IMR-90 (cell line): Measurements from ENCODE around the gene CTXN3. TPM values are rescaled to one million over a fixed set of nuclear protein-coding genes. Genes with fewer than 3 reads are reported as not detected.

ENCODE experiments used
- ATAC-seq: fragments of 200-7000 bp; cut with Tn5 transposase; 2 replicates; pipeline ENCODE4 v1.9.1; 2020; ENCODE audit warnings: low read depth, mild to moderate bottlenecking, moderate library complexity
- BruUV-seq: library from RNA; stranded (reverse); fragments of 400-500 nt; replicated peaks from 2 replicates; lab custom pipeline; 2021; lab: Mats Ljungman, UMichigan
- CTCF ChIA-PET: fragments of 300-600 bp; formaldehyde crosslinking; extraction: SDS; loops from one replicate; lab custom pipeline; 2021; ENCODE audit warnings: antibody characterized with exemption; lab: Yijun Ruan, JAX
- POLR2A ChIA-PET: fragments of 300-600 bp; sonication (Branson Sonifier 250); formaldehyde crosslinking; loops from one replicate; lab custom pipeline; 2022; ENCODE audit warnings: antibody characterized with exemption; ENCODE audit not compliant: unreplicated experiment; lab: Charles Lee
- DNase-seq: peaks from one replicate; pipeline ENCODE4 v3.0.0; 2013
- H2AFZ ChIP-seq: replicated peaks from 2 replicates; pipeline ENCODE3; 2013; ENCODE audit warnings: low read length, mild to moderate bottlenecking; ENCODE audit not compliant: poor library complexity
- H2AK5ac ChIP-seq: 2 replicates; pipeline ENCODE4 v1.6.1; 2013; ENCODE audit warnings: low read depth, low read length, inconsistent platforms
- H2AK9ac ChIP-seq: replicated peaks from 2 replicates; pipeline ENCODE3; 2013; ENCODE audit warnings: mild to moderate bottlenecking, low read depth, low read length, moderate library complexity; ENCODE audit not compliant: poor library complexity
- H2BK120ac ChIP-seq: 2 replicates; pipeline ENCODE4 v1.6.1; 2013; ENCODE audit warnings: low read depth, low read length, inconsistent platforms
- H2BK15ac ChIP-seq: 3 replicates; pipeline ENCODE4 v1.6.1; 2013; ENCODE audit warnings: low read depth, low read length, inconsistent platforms
- H2BK20ac ChIP-seq: 2 replicates; pipeline ENCODE4 v1.6.1; 2013; ENCODE audit warnings: low read depth, mild to moderate bottlenecking, inconsistent platforms, low read length, moderate library complexity
- H2BK5ac ChIP-seq: 2 replicates; pipeline ENCODE4 v1.6.1; 2013; ENCODE audit warnings: mild to moderate bottlenecking, low read depth, low read length, inconsistent platforms; ENCODE audit not compliant: poor library complexity, severe bottlenecking
- H3K14ac ChIP-seq: replicated peaks from 2 replicates; pipeline ENCODE4 v1.6.1; 2013; ENCODE audit warnings: low read depth, low read length, inconsistent platforms
- H3K18ac ChIP-seq: 2 replicates; pipeline ENCODE4 v1.6.1; 2013; ENCODE audit warnings: low read depth, low read length, control low read depth
- H3K23ac ChIP-seq: 2 replicates; pipeline ENCODE4 v1.6.1; 2013; ENCODE audit warnings: low read depth, low read length, inconsistent platforms
- H3K27ac ChIP-seq: 2 replicates; pipeline ENCODE4 v1.5.1; 2013; ENCODE audit warnings: mild to moderate bottlenecking, control low read depth, low read length; ENCODE audit not compliant: insufficient read depth
- H3K27me3 ChIP-seq: 2 replicates; pipeline ENCODE4 v1.6.1; 2013; ENCODE audit warnings: low read length; ENCODE audit not compliant: control insufficient read depth, insufficient read depth
- H3K36me3 ChIP-seq: 2 replicates; pipeline ENCODE4 v1.6.1; 2013; ENCODE audit warnings: low read length, mixed read lengths; ENCODE audit not compliant: control insufficient read depth, insufficient read depth
- H3K4ac ChIP-seq: 2 replicates; pipeline ENCODE4 v1.6.1; 2013; ENCODE audit warnings: low read depth, low read length, inconsistent platforms
- H3K4me1 ChIP-seq: 2 replicates; pipeline ENCODE4 v1.6.1; 2013; ENCODE audit warnings: low read length, mixed read lengths; ENCODE audit not compliant: control insufficient read depth, insufficient read depth
- H3K4me2 ChIP-seq: 2 replicates; pipeline ENCODE4 v1.6.1; 2013; ENCODE audit warnings: low read depth, mild to moderate bottlenecking, control low read depth, low read length, moderate library complexity
- H3K4me3 ChIP-seq: 2 replicates; pipeline ENCODE4 v1.5.1; 2013; ENCODE audit warnings: low read depth, mild to moderate bottlenecking, control low read depth, low read length, moderate library complexity; ENCODE audit not compliant: insufficient read depth
- H3K56ac ChIP-seq: 2 replicates; pipeline ENCODE4 v1.6.1; 2013; ENCODE audit warnings: low read length, inconsistent platforms; ENCODE audit not compliant: insufficient read depth; ENCODE audit errors: extremely low read depth
- H3K79me1 ChIP-seq, 2 experiments: 2 replicates each; pipeline ENCODE4 v1.6.1; 2013; ENCODE audit warnings: low read length in 2 of 2, inconsistent platforms in 1 of 2, low read depth in 1 of 2
- H3K9ac ChIP-seq: 2 replicates; pipeline ENCODE4 v1.6.1; 2013; ENCODE audit warnings: low read depth, low read length, control low read depth
- H3K9me1 ChIP-seq: 2 replicates; pipeline ENCODE4 v1.6.1; 2013; ENCODE audit warnings: low read length, inconsistent platforms; ENCODE audit not compliant: insufficient read depth
- H3K9me3 ChIP-seq: 2 replicates; pipeline ENCODE4 v1.6.1; 2013; ENCODE audit warnings: low read length; ENCODE audit not compliant: control insufficient read depth, insufficient read depth
- H4K20me1 ChIP-seq: 2 replicates; pipeline ENCODE4 v1.6.1; 2013; ENCODE audit warnings: low read length, inconsistent platforms; ENCODE audit not compliant: insufficient read depth
- H4K5ac ChIP-seq: 2 replicates; pipeline ENCODE4 v1.6.1; 2013; ENCODE audit warnings: mild to moderate bottlenecking, low read depth, low read length, control low read depth
- H4K8ac ChIP-seq, 2 experiments: 2 replicates each; pipeline ENCODE4 v1.6.1; 2013; ENCODE audit warnings: low read depth in 2 of 2, low read length in 2 of 2, control low read depth in 1 of 2, inconsistent platforms in 1 of 2
- H4K91ac ChIP-seq: 2 replicates; pipeline ENCODE4 v1.6.1; 2013; ENCODE audit warnings: low read depth, low read length, inconsistent platforms; ENCODE audit not compliant: insufficient read depth
- FOS ChIP-seq: fragments of 150-350 bp; IDR thresholded peaks from 2 replicates; pipeline ENCODE4 v1.6.1; 2016; ENCODE audit warnings: low read depth, low read length
- WGBS, 2 experiments: methylation state at CpG; one replicate each; pipeline versions ENCODE4 v1.1.5 to v1.1.7; 2013; ENCODE audit warnings: missing lambda C conversion rate in 2 of 2; ENCODE audit not compliant: insufficient read length in 1 of 2; ENCODE audit errors: extremely low coverage in 2 of 2; 5-methylcytosine and 5-hydroxymethylcytosine counted together
- dilution Hi-C: fragments of 300-500 bp; cut with HindIII; formaldehyde crosslinking; loops from one replicate; pipeline ENCODE4 v1.14.3; 2018; ENCODE audit warnings: low sequenced_read_pairs; ENCODE audit not compliant: unreplicated experiment
- in situ Hi-C: fragments of 300-500 bp; cut with MboI; formaldehyde crosslinking; loops from 3 replicates; pipeline ENCODE4 v1.14.3; 2019; ENCODE audit warnings: low sequenced_read_pairs, inconsistent platforms, mixed read lengths
- intact Hi-C: fragments of 100-400 bp; cut with micrococcal nuclease; formaldehyde crosslinking; loops from 2 replicates; pipeline ENCODE4 v1.10.0; 2022
- polyA plus RNA-seq, 3 experiments: library from polyadenylated mRNA; depleted of rRNA; stranded (reverse); fragments of >200 nt; gene quantifications; 2 replicates each; pipeline ENCODE4 v1.2.3, GENCODE V29; 2012; ENCODE audit warnings: low replicate concordance in 1 of 3
- total RNA-seq: library from RNA; depleted of rRNA; stranded (reverse); fragments of >200 nt; gene quantifications from 2 replicates; pipeline ENCODE4 v1.2.3, GENCODE V29; 2012
- TF ChIP-seq, protein P1 (sequence below): fragments of 150-350 bp; IDR thresholded peaks from 2 replicates; pipeline ENCODE4 v1.6.1; 2017; ENCODE audit warnings: mild to moderate bottlenecking, antibody characterized with exemption, low read length, low read depth

Gene CTXN3
- total and polyA plus RNA-seq, 2 of the 4 experiments (the other 2 are of a cell fraction) = not detected

- Histone ChIP-seq H2BK120ac (no peak overlapping the region), H3K9ac (no peak overlapping the region), H3K9me3 (no peaks in the 10 kb centered on the region), H3K4me2 (no peak overlapping the region; the same call in 1 of the 2 replicates), H4K5ac (no peak overlapping the region), H3K9me1 (0 out of 2 replicates have a peak, but pooled peaks cover 3% of the 10 kb centered on the region), H3K79me1 (no peaks in the 10 kb centered on the region), H3K4me1 (no peaks in the 10 kb centered on the region), H4K8ac (no peak overlapping the region), H2BK15ac (no peak overlapping the region), H4K91ac (no peak overlapping the region), H3K27ac (no peak overlapping the region), H3K4me3 (no peak overlapping the region), H3K36me3 (no peaks in the 10 kb centered on the region), H2AK5ac (no peak overlapping the region), H3K27me3 (peaks cover 18% of the 10 kb centered on the region), H3K56ac (no peak overlapping the region), H3K18ac (no peak overlapping the region), H3K4ac (no peak overlapping the region), H3K23ac (no peak overlapping the region), H2AK9ac (no peak overlapping the region), H4K20me1 (no peaks in the 10 kb centered on the region), H2AFZ (no peak overlapping the region), H2BK5ac (no peak overlapping the region), H2BK20ac (no peak overlapping the region), H3K14ac (no peak overlapping the region)
- CTCF ChIA-PET = no interaction called here
- WGBS, 2 experiments = no CpG with 5 or more reads among the region's 1 CpG
- BruUV-seq = no TSS peak
- dilution Hi-C loops (no loop called here), intact Hi-C loops (no loop called here), in situ Hi-C loops (no loop called here)
- POLR2A ChIA-PET = no interaction called here
- DNase-seq = peak; percentile 81
- ATAC-seq = peak; percentile 86
- TF ChIP-seq, protein P1, sequence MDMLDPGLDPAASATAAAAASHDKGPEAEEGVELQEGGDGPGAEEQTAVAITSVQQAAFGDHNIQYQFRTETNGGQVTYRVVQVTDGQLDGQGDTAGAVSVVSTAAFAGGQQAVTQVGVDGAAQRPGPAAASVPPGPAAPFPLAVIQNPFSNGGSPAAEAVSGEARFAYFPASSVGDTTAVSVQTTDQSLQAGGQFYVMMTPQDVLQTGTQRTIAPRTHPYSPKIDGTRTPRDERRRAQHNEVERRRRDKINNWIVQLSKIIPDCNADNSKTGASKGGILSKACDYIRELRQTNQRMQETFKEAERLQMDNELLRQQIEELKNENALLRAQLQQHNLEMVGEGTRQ = no peak
- TF ChIP-seq FOS = 0 out of 2 replicates have a peak, but pooled peaks have one; percentile 41
Measured at GRCh38 chr5:127650649-127651048, 1.8 kb downstream of the CTXN3 start.
